Erythroblast (primary cell): Measurements from ENCODE around the gene ARSA.

Experiments
- DNase-seq, 2 experiments: peaks; one replicate each; lab custom pipeline; 2025; lab: John Stamatoyannopoulos, UW
- GATA1 ChIP-seq: IDR thresholded peaks from 2 replicates; pipeline ENCODE4 v1.6.1; 2011; ENCODE audit warnings: low read depth, mild to moderate bottlenecking, control low read depth, low read length, moderate library complexity
- POLR2A ChIP-seq: IDR thresholded peaks from 2 replicates; pipeline ENCODE4 v1.6.1; 2011; ENCODE audit warnings: mild to moderate bottlenecking, low read length

ARSA gene

GRCh38 chr22:50627642-50628542, at the start of gene ARSA:
Gene ARSA (minus strand): TSS chr22:50628152. CDS start chr22:50627779, 373 bp downstream.
- DNase-seq, result peak; percentile 86 to 91
- TF ChIP-seq POLR2A (no peak), GATA1 (no peak)

GRCh38 chr22:50676661-50677492, 48.9 kb upstream of the ARSA start:
- DNase-seq, result no peak
- no peak for TF ChIP-seq GATA1
- TF ChIP-seq POLR2A, result no peak

GRCh38 chr22:50676180-50676636, 48.3 kb upstream of the ARSA start:
- no peak for TF ChIP-seq POLR2A
- no peak for TF ChIP-seq GATA1
- no peak for DNase-seq

GRCh38 chr22:50675553-50676179, 47.7 kb upstream of the ARSA start:
- no peak for DNase-seq

DNA sequence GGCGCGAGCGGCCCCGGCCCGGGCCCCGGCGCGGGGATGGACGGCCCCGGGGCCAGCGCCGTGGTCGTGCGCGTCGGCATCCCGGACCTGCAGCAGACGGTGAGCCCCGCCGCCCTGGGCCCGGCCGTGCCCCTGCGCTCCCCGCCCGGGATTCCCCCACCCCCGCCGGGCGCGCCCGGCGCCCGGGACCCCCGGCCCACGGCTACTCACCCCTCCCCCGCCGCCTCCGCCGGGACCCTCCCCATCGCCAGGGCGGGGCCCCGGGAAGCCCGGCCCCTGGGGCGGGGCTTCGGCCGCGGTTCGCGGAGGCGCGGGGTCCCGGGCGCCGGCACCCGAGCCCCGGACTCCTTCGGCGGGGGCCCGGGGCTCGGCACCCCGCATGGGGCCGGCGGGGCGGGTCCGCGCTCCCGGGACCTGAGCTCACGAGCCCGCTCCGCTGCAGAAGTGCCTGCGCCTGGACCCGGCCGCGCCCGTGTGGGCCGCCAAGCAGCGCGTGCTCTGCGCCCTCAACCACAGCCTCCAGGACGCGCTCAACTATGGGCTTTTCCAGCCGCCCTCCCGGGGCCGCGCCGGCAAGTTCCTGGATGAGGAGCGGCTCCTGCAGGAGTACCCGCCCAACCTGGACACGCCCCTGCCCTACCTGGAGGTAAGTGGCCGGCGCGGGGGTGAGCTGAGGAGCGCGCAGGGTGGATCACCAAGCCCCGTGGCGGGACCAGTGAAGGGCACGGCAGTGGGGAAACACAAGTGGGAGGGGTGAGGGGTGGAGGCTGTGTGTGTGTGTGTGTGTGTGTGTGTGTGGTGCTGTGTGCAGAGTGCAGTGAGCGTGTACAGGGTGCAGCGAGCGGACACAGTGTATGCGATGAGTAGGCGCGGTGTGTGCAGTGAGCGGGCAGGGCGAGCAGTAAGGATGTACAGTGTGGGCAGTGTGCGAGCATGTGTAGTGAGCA, 46.9 kb upstream of the ARSA start:
- TF ChIP-seq POLR2A, result no peak
- no peak for TF ChIP-seq GATA1
- DNase-seq, result no peak

More at GRCh38 chr22:50675553-50676179, 47.7 kb upstream of the ARSA start:
- TF ChIP-seq POLR2A, result no peak

DNA sequence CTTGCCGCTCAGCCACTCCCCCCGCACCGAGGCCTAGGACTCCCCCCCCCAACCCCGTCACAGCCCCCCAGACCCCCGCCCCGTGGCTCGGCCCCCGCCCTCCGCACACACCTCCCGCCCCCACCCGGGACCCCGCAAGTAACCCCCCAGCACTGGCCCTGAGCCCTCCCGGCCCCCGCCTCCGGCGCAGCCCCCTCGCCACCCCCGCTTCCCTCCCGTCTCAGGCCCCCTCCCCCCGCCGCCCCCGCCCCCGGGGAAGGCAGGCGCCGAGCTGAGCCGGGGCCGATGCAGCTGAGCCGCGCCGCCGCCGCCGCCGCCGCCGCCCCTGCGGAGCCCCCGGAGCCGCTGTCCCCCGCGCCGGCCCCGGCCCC, 46.2 kb upstream of the ARSA start:
- TF ChIP-seq GATA1, result no peak
- TF ChIP-seq POLR2A, result no peak
- no peak for DNase-seq

DNA sequence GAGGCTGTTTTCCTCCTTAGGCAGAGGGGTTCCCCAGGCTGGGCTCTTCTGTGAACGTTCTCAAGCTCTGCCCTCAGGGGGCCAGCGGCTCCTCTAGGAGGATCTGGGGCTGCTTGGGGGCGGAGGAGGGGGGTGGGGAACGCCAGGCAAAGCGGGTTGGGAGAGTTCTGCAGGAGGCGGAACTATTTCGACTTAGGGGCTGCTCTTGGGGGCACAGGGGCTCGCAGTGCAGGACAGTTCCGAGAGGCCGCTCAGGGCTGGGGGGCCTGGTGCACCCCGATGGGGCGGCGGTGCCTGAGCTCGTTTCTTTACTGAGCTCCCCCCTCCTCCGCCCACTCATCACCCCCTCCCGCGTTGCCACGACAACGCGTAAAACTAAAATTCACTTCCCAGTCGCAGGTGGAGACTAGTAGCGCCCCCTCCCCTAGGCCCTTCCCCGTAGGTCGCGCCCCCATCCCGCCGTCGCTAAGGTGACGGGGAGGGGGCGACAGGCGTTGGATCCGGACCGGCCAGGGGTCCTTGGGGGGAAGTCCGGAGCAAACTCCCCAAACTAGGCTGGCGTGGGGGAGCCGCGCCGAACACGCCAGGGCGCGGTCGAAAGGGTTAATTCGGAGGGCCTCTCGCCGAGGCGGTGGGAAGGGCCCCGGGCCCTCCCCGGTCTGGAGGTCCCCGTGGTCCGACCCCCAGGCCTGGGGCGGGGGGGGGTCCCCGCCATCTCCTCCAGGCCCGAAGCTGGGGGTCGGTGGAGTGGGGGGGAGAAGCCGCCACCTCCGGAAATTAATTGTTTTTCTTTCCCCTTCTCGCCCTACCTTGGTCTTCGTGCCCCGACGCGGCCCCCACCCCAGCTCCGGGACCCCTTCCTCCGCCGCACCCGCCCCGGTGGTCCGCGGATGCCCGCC, 45.5 kb upstream of the ARSA start:
- no peak for TF ChIP-seq POLR2A
- no peak for TF ChIP-seq GATA1
- no peak for DNase-seq

DNA sequence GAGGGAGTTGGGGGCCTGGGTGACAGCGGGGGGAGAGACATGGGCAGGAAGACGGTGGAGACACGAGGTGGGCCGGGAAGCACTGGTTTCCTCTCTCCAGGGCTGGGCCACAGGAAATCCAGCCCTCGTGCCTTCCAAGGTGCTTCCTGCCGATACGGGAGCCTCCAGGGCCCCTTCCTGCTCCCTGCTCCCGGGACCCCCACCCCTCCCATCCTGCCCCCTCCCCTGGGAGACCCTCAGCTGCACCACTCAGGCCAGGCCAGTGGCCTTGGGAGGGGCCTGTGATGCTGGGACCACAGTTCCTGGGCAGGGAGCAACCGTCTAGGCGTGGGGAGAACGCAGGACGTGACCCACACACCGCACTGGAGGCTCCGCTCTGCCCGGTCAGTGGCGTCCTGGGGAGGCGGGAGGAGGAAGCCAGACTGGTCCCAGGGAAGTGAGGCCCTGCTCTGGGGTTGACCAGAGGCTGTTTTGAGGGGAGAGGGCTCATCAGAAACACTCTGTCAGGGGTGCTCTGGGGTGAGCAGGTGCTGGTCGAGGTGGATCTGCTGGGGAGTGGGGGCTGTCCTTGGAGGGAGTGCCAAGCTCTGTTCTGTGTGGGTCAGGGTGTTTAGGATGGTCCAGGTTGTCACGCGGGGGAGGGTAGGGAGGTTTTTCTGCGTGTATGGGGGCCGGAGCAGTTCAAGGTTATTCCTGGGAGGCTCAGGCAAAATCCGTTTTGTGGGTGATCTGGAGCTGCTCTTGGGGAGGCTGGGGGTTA, 44.7 kb upstream of the ARSA start, which contains the start of gene SHANK3:
Gene SHANK3 (plus strand): TSS at position 353 of the 760 bp plus-strand sequence.
- TF ChIP-seq GATA1 (no peak), POLR2A (no peak)
- DNase-seq, result no peak

- TF ChIP-seq GATA1, result no peak
- no peak for TF ChIP-seq POLR2A
- no peak for DNase-seq
Observed at GRCh38 chr22:50672041-50672440, 44.1 kb upstream of the ARSA start.

DNA sequence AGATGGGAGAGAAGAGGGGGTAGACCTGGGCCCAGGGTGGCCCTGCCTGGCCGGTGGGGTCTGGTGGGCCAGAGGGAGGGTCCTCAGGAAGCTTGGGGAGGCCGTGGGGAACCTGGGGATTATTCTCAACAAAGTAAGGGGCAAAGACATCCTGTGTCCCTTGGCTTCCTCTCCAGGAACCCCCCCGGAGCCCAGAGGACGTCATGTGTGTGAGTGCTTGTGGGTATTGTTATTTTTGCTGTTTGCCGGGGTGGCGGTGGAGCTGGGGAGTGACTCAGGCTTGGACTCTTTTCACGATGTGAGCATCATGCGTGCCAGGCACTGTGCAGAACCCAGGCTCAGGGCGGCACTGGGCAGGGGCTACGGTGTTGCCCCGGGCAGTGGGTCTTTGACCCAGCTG, 43.7 kb upstream of the ARSA start:
- TF ChIP-seq GATA1 (no peak), POLR2A (no peak)
- DNase-seq, result no peak
